Ishikawa (cell line): ENCODE data around the gene ADGRG1.

Source experiments
- CEBPB ChIP-seq: IDR thresholded peaks from 2 replicates; pipeline ENCODE4 v1.6.1; 2012
- EP300 ChIP-seq: IDR thresholded peaks from 2 replicates; pipeline ENCODE4 v1.6.1; 2012; ENCODE audit warnings: borderline replicate concordance
- RAD21 ChIP-seq: IDR thresholded peaks from 2 replicates; pipeline ENCODE4 v1.6.1; 2012; ENCODE audit warnings: low read depth
- TAF1 ChIP-seq: IDR thresholded peaks from 2 replicates; pipeline ENCODE4 v1.6.1; 2012; ENCODE audit warnings: low read depth, mild to moderate bottlenecking
- TCF12 ChIP-seq: IDR thresholded peaks from 2 replicates; pipeline ENCODE4 v1.6.1; 2012; ENCODE audit warnings: low read depth
- USF1 ChIP-seq: IDR thresholded peaks from 2 replicates; pipeline ENCODE4 v1.6.1; 2012
- YY1 ChIP-seq: IDR thresholded peaks from 2 replicates; pipeline ENCODE4 v1.6.1; 2012; ENCODE audit warnings: low read depth
- TF ChIP-seq, protein P1 (sequence below): IDR thresholded peaks from 2 replicates; pipeline ENCODE4 v1.6.1; 2012; ENCODE audit warnings: low read depth, mild to moderate bottlenecking
- TF ChIP-seq, protein P2 (sequence below): IDR thresholded peaks from 2 replicates; pipeline ENCODE4 v1.6.1; 2012

- TF ChIP-seq USF1 (no peak), TCF12 (no peak), EP300 (no peak), CEBPB (no peak), YY1 (no peak), RAD21 (no peak), TAF1 (no peak)
- TF ChIP-seq, protein P1, sequence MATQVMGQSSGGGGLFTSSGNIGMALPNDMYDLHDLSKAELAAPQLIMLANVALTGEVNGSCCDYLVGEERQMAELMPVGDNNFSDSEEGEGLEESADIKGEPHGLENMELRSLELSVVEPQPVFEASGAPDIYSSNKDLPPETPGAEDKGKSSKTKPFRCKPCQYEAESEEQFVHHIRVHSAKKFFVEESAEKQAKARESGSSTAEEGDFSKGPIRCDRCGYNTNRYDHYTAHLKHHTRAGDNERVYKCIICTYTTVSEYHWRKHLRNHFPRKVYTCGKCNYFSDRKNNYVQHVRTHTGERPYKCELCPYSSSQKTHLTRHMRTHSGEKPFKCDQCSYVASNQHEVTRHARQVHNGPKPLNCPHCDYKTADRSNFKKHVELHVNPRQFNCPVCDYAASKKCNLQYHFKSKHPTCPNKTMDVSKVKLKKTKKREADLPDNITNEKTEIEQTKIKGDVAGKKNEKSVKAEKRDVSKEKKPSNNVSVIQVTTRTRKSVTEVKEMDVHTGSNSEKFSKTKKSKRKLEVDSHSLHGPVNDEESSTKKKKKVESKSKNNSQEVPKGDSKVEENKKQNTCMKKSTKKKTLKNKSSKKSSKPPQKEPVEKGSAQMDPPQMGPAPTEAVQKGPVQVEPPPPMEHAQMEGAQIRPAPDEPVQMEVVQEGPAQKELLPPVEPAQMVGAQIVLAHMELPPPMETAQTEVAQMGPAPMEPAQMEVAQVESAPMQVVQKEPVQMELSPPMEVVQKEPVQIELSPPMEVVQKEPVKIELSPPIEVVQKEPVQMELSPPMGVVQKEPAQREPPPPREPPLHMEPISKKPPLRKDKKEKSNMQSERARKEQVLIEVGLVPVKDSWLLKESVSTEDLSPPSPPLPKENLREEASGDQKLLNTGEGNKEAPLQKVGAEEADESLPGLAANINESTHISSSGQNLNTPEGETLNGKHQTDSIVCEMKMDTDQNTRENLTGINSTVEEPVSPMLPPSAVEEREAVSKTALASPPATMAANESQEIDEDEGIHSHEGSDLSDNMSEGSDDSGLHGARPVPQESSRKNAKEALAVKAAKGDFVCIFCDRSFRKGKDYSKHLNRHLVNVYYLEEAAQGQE: no peak
- TF ChIP-seq, protein P2, sequence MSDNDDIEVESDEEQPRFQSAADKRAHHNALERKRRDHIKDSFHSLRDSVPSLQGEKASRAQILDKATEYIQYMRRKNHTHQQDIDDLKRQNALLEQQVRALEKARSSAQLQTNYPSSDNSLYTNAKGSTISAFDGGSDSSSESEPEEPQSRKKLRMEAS: no peak
Observed at GRCh38 chr16:57661510-57661909, 33.1 kb downstream of the ADGRG1 start.
